ENCODE data around the gene CCND2. TPM values are rescaled to one million over a fixed set of nuclear protein-coding genes. Genes with fewer than 3 reads are reported as not detected.

CCND2 gene
- total RNA-seq, 1 donor from 2014 or later, result 12.6 TPM

DNA sequence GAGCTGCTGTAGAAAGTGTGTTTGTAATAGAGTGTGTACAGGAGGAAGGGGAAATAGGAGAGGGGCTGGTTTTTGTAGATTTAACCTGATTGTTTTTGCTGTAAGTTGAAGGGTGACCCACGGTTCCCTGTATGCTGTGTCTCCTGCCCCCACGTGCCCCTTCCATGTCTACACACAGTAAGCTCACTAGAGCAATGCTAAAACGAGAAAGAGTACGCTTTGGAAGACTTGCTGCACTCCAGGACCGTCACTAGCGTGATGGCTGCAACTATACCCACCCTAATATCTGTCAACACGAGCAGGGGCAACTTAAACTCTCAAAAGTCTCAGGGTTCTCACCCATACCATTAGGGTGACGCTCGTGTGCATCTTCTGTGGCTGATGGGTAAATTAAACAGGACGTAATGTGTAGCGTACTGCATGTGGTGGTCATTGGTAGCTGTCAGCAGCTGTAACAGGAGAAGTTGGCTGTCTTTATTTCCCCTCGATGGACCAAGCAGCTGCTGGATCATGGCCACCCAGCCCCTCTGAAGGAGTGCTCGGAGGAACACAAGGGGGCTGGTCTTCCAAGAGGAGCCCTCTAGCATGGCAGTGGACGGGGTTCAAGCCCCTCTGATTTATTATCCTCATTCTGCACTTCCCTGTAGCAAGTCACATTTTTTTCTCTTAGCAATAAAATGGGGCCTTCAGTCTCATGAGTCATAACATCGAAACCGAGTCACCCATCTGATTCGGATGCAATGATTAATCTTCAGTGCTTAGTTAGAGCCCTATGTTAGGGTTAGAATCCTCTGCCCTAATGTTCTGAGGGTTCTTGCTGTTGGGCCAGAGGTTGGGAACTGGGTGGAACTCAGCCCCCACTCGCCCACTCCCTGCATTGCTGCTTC, 14.0 kb downstream of the CCND2 start:
- DNase-seq (ENCODE audit: extremely low spot score, unreplicated experiment), result no peak
- H3K4me3 Mint-ChIP-seq (ENCODE audit: unreplicated experiment), result no peak overlapping the region
- no peaks in the 10 kb centered on the region for H3K36me3 Mint-ChIP-seq (ENCODE audit: unreplicated experiment)
- no peaks in the 10 kb centered on the region for H3K9me3 Mint-ChIP-seq (ENCODE audit: unreplicated experiment)
- no peak for TF ChIP-seq CTCF (IDR thresholded peaks at IDR 0.05)
- H3K27ac Mint-ChIP-seq (ENCODE audit: unreplicated experiment), result no peak overlapping the region
- peaks cover 19% of the 10 kb centered on the region for H3K27me3 Mint-ChIP-seq (ENCODE audit: unreplicated experiment)
- H3K4me1 Mint-ChIP-seq (ENCODE audit: unreplicated experiment), result no peaks in the 10 kb centered on the region

- H3K36me3 Mint-ChIP-seq (ENCODE audit: unreplicated experiment), result no peaks in the 10 kb centered on the region
- H3K9me3 Mint-ChIP-seq (ENCODE audit: unreplicated experiment), result no peaks in the 10 kb centered on the region
- no peak for DNase-seq (ENCODE audit: extremely low spot score, unreplicated experiment)
- TF ChIP-seq CTCF (IDR thresholded peaks at IDR 0.05), result no peak
- peaks cover 19% of the 10 kb centered on the region for H3K27me3 Mint-ChIP-seq (ENCODE audit: unreplicated experiment)
- H3K4me3 Mint-ChIP-seq (ENCODE audit: unreplicated experiment), result no peak overlapping the region
- H3K27ac Mint-ChIP-seq (ENCODE audit: unreplicated experiment), result no peak overlapping the region
- H3K4me1 Mint-ChIP-seq (ENCODE audit: unreplicated experiment), result no peaks in the 10 kb centered on the region
These were observed 15.0 kb downstream of the CCND2 start for GRCh38 chr12:4288296-4289131.

DNA sequence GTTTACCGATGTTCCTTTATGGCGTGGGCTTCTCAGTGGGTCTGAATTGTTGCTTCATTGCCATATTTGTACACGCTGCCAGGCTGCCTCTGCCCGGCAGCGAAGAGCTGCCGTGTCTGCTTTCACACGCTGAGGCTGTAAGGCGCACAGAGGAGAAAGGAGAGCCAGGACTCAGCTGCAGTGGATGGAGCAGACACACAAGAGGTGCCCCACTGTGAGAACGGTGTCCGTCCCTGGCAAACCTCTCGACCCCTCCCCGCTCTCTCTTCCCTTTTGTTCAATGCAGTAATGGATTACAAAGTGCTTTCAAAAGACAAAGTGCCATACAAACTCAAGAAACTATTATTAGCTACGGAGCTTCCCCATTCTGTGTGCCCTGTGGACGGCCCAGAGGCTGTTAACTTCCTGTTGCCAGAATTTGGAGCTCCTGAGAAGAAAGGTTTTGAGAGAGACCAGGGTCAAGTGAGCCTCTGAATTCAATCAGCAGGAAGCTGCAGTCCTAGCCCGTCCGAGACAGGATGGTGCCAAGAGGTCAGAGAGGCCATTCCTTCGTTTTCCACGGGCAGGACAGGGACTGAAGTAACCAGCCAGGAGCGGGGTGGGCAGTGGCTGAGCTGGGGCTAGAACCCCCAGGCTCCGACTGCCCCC, 15.8 kb downstream of the CCND2 start:
- Mint-ChIP-seq H3K9me3 (ENCODE audit: unreplicated experiment) (no peaks in the 10 kb centered on the region), H3K27me3 (ENCODE audit: unreplicated experiment) (peaks cover 19% of the 10 kb centered on the region), H3K27ac (ENCODE audit: unreplicated experiment) (no peak overlapping the region), H3K36me3 (ENCODE audit: unreplicated experiment) (no peaks in the 10 kb centered on the region), H3K4me3 (ENCODE audit: unreplicated experiment) (no peak overlapping the region), H3K4me1 (ENCODE audit: unreplicated experiment) (no peaks in the 10 kb centered on the region)
- no peak for TF ChIP-seq CTCF (IDR thresholded peaks at IDR 0.05)
- DNase-seq (ENCODE audit: extremely low spot score, unreplicated experiment), result no peak

DNA sequence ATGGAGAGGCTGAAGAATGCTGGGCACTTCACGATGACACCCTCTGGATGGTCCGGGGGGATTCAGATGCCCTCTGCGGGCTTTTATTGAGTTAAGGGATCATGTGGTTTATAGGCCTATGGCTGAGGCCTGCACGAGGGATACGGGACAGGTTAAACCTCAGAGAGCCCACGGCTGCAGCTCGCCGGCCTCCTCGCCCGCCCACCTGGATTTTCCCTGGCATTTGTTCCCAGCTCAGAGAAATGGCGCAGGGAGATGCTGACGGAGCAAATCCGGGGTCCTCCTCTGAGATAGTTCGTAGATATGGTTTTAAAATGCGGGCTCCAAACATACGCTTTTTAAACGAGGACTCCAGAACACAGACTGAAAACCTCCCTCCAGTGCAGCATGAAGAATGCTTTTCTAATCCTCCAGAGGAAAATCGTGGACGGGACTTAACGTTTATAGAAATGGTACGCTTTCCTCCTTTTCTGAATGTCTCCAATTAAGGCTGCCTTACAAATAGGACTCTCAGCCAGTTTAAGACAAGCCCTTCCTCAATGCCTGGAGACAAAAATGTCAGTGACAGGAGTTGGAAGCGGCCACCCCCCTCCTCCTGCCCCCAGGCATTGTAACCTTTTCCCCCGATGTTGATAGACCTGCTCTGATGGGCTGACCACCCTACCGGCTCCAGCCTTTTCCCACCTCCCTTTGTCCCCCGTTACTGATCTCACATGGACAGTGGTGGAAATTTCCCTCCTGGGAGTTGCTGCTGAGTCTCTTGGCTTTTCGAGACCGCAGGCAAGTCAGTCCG, 16.6 kb downstream of the CCND2 start:
- no peak overlapping the region for H3K27ac Mint-ChIP-seq (ENCODE audit: unreplicated experiment)
- H3K4me3 Mint-ChIP-seq (ENCODE audit: unreplicated experiment), result no peak overlapping the region
- H3K27me3 Mint-ChIP-seq (ENCODE audit: unreplicated experiment), result peaks cover 24% of the 10 kb centered on the region
- H3K36me3 Mint-ChIP-seq (ENCODE audit: unreplicated experiment), result no peaks in the 10 kb centered on the region
- TF ChIP-seq CTCF (IDR thresholded peaks at IDR 0.05), result no peak
- H3K4me1 Mint-ChIP-seq (ENCODE audit: unreplicated experiment), result no peaks in the 10 kb centered on the region
- H3K9me3 Mint-ChIP-seq (ENCODE audit: unreplicated experiment), result no peaks in the 10 kb centered on the region
- DNase-seq (ENCODE audit: extremely low spot score, unreplicated experiment), result no peak
